ENCODE measurements around the gene OBP2B. TPM values are rescaled to one million over a fixed set of nuclear protein-coding genes. Genes with fewer than 3 reads are reported as not detected.
"Not testable (repeated sequence)": the region's sequence is repeated elsewhere in the genome, so short reads cannot be mapped to it uniquely, and the experiment has no call there.

Gene OBP2B
- total RNA-seq, 4 donors from 2014 or later, result not detected

DNA sequence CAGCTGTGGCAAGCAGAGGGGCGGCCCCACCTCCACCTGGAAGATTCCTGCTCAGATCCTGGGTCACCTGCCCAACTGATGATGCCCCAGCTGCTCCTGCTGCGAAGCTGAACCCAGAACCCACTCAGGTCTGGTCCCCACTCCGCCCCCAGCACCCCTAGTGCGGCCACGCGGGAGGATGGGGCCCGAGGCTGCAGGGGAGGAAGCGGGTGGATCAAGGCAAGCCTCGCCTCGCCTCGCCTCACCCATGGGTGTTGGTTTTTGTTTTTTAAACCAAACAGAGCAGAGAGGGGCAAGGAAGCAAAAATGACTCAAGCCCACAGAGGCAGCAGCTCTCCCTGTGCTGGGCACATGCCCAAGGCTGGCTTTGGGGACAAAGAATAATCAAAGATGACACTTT, 42.7 kb upstream of the OBP2B start:
- no peaks in the 10 kb centered on the region for H3K9me3 ChIP-seq
- no peaks in the 10 kb centered on the region for H3K36me3 ChIP-seq
- peaks cover 3 to 9% (median 5%) of the 10 kb centered on the region in 3 donors for H3K27me3 ChIP-seq
- in situ Hi-C loops (cut with MboI; ENCODE audit: low sequenced_read_pairs in 4 of 4) (no loop called here), intact Hi-C loops (cut with DNase I; ENCODE audit: low total_unique reads) (no loop called here)
- ATAC-seq (no peak), DNase-seq (no peak)
- no peaks in the 10 kb centered on the region for H3K4me1 ChIP-seq
- no peak overlapping the region for H3K27ac ChIP-seq
- TF ChIP-seq, protein P1, sequence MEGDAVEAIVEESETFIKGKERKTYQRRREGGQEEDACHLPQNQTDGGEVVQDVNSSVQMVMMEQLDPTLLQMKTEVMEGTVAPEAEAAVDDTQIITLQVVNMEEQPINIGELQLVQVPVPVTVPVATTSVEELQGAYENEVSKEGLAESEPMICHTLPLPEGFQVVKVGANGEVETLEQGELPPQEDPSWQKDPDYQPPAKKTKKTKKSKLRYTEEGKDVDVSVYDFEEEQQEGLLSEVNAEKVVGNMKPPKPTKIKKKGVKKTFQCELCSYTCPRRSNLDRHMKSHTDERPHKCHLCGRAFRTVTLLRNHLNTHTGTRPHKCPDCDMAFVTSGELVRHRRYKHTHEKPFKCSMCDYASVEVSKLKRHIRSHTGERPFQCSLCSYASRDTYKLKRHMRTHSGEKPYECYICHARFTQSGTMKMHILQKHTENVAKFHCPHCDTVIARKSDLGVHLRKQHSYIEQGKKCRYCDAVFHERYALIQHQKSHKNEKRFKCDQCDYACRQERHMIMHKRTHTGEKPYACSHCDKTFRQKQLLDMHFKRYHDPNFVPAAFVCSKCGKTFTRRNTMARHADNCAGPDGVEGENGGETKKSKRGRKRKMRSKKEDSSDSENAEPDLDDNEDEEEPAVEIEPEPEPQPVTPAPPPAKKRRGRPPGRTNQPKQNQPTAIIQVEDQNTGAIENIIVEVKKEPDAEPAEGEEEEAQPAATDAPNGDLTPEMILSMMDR (IDR thresholded peaks at IDR 0.05 in 4 of 5, conservative IDR thresholded peaks at IDR 0.05 in 1 of 5), result no peak
- TF ChIP-seq POLR2A (IDR thresholded peaks at IDR 0.05), result no peak
- H3K4me3 ChIP-seq, result no peak overlapping the region

DNA sequence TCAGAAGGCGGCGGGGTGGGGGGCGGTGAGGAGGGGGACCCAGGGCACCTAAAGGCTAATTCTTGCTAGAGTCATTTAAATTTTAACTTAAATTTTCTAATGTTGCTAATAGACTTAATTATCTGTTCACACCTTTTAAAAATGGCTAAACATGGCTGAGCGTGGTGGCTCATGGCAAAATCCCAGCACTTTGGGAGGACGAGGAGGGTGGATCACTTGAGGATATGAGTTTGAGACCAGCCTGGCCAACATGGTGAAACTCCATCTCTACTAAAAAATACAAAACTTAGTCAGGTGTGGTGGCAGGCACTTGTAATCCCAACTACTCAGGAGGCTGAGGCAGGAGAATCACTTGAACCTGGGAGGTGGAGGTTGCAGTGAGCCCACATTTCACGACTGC, 42.2 kb upstream of the OBP2B start:
- intact Hi-C loops (cut with DNase I; ENCODE audit: low total_unique reads); H3K36me3 ChIP-seq; H3K9me3 ChIP-seq; H3K4me3 ChIP-seq; H3K27ac ChIP-seq; in situ Hi-C loops (cut with MboI; ENCODE audit: low sequenced_read_pairs in 4 of 4); H3K4me1 ChIP-seq; H3K27me3 ChIP-seq; ATAC-seq; DNase-seq: not testable (repeated sequence)

DNA sequence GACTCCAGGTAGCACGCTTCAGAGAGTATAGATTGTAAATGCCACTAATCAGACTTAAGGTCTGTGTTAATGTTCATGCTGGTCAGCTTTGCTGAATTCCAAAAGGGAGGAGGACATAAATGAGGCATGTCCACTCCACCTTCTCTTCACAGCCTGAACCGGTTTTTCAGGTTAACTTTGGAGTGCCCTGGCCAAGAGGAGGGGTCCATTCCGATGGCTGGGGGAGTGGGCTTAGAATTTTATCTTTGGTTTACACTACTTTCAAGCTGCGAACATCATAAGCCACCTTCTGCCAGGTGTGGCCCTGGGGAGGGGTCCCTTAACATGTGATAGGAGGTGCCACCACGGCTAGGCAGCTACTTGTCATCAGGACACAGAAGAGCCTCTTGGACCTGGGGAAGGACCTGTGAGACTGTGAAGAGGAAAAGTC, 41.7 kb upstream of the OBP2B start:
- Histone ChIP-seq H3K36me3 (no peaks in the 10 kb centered on the region), H3K27me3 (peaks cover 3 to 9% (median 6%) of the 10 kb centered on the region in 3 donors), H3K27ac (no peak overlapping the region), H3K9me3 (no peaks in the 10 kb centered on the region), H3K4me3 (no peak overlapping the region), H3K4me1 (no peaks in the 10 kb centered on the region)
- intact Hi-C loops (cut with DNase I; ENCODE audit: low total_unique reads) (no loop called here), in situ Hi-C loops (cut with MboI; ENCODE audit: low sequenced_read_pairs in 4 of 4) (no loop called here)
- DNase-seq (no peak), ATAC-seq (no peak)
- no peak for TF ChIP-seq POLR2A (IDR thresholded peaks at IDR 0.05)
- TF ChIP-seq, protein P1 (IDR thresholded peaks at IDR 0.05 in 4 of 5, conservative IDR thresholded peaks at IDR 0.05 in 1 of 5), result no peak

DNA sequence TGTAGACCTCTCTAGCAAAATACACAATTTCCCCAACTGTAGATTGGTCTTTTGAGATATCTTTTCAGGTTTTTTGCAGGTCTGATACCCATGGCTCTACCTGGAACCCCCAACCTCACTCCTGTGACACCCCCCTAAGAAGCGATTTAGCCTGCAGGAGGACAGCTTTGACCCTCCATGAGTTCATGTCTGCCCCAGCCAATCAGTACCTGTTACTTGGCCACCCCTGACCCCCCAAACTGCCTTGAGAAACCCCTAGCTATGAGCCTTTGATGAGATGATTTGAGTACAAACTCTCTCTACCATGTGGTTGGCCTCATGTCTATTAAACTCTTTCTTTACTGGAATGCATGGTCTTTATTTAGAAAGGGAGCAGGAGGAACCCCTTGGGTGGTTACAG, 40.3 kb upstream of the OBP2B start:
- intact Hi-C loops (cut with DNase I; ENCODE audit: low total_unique reads) (no loop called here), in situ Hi-C loops (cut with MboI; ENCODE audit: low sequenced_read_pairs in 4 of 4) (no loop called here)
- H3K9me3 ChIP-seq, result no peaks in the 10 kb centered on the region
- ATAC-seq, result no peak
- no peaks in the 10 kb centered on the region for H3K36me3 ChIP-seq
- H3K4me3 ChIP-seq, result no peak overlapping the region
- H3K27me3 ChIP-seq, result peaks cover 3 to 6% (median 6%) of the 10 kb centered on the region in 3 donors
- H3K27ac ChIP-seq, result no peak overlapping the region
- H3K4me1 ChIP-seq, result no peaks in the 10 kb centered on the region
- no peak for TF ChIP-seq POLR2A (IDR thresholded peaks at IDR 0.05)
- TF ChIP-seq, protein P1 (IDR thresholded peaks at IDR 0.05 in 4 of 5, conservative IDR thresholded peaks at IDR 0.05 in 1 of 5), result no peak
- no peak for DNase-seq

DNA sequence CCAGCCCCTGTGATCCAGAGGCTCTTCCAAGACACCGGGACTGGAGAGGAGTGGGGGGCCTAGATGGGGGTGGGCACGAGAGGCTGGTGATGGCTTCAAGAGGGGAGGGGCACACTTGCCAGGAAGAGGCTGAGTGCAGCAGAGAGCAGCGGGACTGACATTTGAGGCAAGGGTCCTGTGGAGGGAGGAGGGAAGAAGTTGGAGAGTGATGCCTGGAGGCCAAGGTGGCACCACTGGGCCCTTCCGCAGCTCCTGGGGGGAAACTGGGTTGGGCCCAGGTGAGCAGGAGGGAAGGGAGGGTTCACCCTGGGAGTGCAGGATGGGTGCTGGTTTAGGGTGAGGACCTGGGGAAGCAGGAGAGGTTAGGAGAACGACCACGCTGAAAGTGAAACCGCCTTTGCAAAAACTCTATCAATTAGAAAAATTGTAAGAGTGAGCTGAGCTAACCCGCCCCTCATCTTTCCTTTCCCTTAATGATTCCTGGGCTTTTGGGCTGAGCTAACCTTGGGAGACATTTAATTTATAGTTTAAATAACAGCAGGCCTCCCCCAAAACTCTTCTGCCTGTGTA, 39.8 kb upstream of the OBP2B start:
- in situ Hi-C loops (cut with MboI; ENCODE audit: low sequenced_read_pairs in 4 of 4), result no loop called here
- Histone ChIP-seq H3K4me1 (no peaks in the 10 kb centered on the region), H3K27ac (no peak overlapping the region), H3K4me3 (no peak overlapping the region), H3K36me3 (no peaks in the 10 kb centered on the region), H3K9me3 (no peaks in the 10 kb centered on the region), H3K27me3 (peaks cover under 1 to 6% (median 5%) of the 10 kb centered on the region in 3 donors)
- intact Hi-C loops (cut with DNase I; ENCODE audit: low total_unique reads), result no loop called here
- ATAC-seq (no peak), DNase-seq (no peak)
- TF ChIP-seq, protein P1 (IDR thresholded peaks at IDR 0.05 in 4 of 5, conservative IDR thresholded peaks at IDR 0.05 in 1 of 5), result no peak
- TF ChIP-seq POLR2A (IDR thresholded peaks at IDR 0.05), result no peak
